Measurements from ENCODE around the gene NCAM1. TPM values are rescaled to one million over a fixed set of nuclear protein-coding genes. Genes with fewer than 3 reads are reported as not detected.

The NCAM1 gene
- total and polyA plus RNA-seq, 2 experiments from 2014 or later: 0.76 to 1.6 TPM

GRCh38 chr11:113096648-113097047 lies 135.4 kb downstream of the NCAM1 start (continued):
- TF ChIP-seq ZNF462 (CRISPR knock-in tag; IDR thresholded peaks at IDR 0.05): no peak
- TF ChIP-seq JUNB (IDR thresholded peaks at IDR 0.05; ENCODE audit: unreplicated experiment): no peak
- TF ChIP-seq CTCF (conservative IDR thresholded peaks at IDR 0.05; ENCODE audit: low read depth in 2 of 2): no peak
- no peak for TF ChIP-seq NANOG (IDR thresholded peaks at IDR 0.05; ENCODE audit: borderline replicate concordance)

- peaks cover 2% of the 10 kb centered on the region for H3K27me3 Mint-ChIP-seq (ENCODE audit: insufficient read depth, low read depth, poor library complexity)
- Histone ChIP-seq H3K4me2 (no peak overlapping the region), H3K36me3 (ENCODE audit: insufficient read depth) (no peaks in the 10 kb centered on the region), H3K4me1 (ENCODE audit: insufficient read depth) (no peaks in the 10 kb centered on the region), H3K4me3 (no peak overlapping the region), H3K27ac (ENCODE audit: low read depth) (no peak overlapping the region), H3K9me2 (ENCODE audit: insufficient read depth) (no peaks in the 10 kb centered on the region), H3K79me2 (replicated peaks; ENCODE audit: insufficient read depth) (no peaks in the 10 kb centered on the region), H2AFZ (no peak overlapping the region), H3K27me3 (ENCODE audit: insufficient read depth) (no peaks in the 10 kb centered on the region), H4K20me1 (replicated peaks; ENCODE audit: insufficient read depth) (no peaks in the 10 kb centered on the region), H3F3A (replicated peaks; ENCODE audit: low read depth) (no peaks in the 10 kb centered on the region)
- H3K4me3 Mint-ChIP-seq: no peak overlapping the region
- no peak overlapping the region for H3K27ac Mint-ChIP-seq
- H3K4me1 Mint-ChIP-seq: peaks cover 14% of the 10 kb centered on the region; the same call in 2 of the 3 replicates
- ATAC-seq (no peak; the same call in 2 of the 3 replicates), DNase-seq (ENCODE audit: low spot score) (peak; percentile 7)
- no peaks in the 10 kb centered on the region for H3K9me3 Mint-ChIP-seq
- no peaks in the 10 kb centered on the region for H3K36me3 Mint-ChIP-seq (ENCODE audit: low read depth)
- TF ChIP-seq REST (IDR thresholded peaks at IDR 0.05; ENCODE audit: unreplicated experiment): no peak
- TF ChIP-seq NANOG (IDR thresholded peaks at IDR 0.05; ENCODE audit: borderline replicate concordance): no peak
- TF ChIP-seq ZNF114 (CRISPR knock-in tag; IDR thresholded peaks at IDR 0.05): no peak
- no peak for TF ChIP-seq EZH2phosphoT487 (IDR thresholded peaks at IDR 0.05; ENCODE audit: unreplicated experiment)
- TF ChIP-seq ZNF331 (CRISPR knock-in tag; IDR thresholded peaks at IDR 0.05; ENCODE audit: low read depth): no peak
- no peak for TF ChIP-seq POLR2AphosphoS5 (IDR thresholded peaks at IDR 0.05; ENCODE audit: low read depth)
- TF ChIP-seq ETS1 (IDR thresholded peaks at IDR 0.05): no peak
- no peak for TF ChIP-seq CREB1 (CRISPR knock-in tag; IDR thresholded peaks at IDR 0.05; ENCODE audit: low read depth)
- TF ChIP-seq JUNB (IDR thresholded peaks at IDR 0.05; ENCODE audit: unreplicated experiment): no peak
- no peak for TF ChIP-seq STAT1 (IDR thresholded peaks at IDR 0.05; ENCODE audit: unreplicated experiment)
Observed at GRCh38 chr11:113103932-113104690, 142.9 kb downstream of the NCAM1 start.
